Measurements from ENCODE around the gene CAB39L. TPM values are rescaled to one million over a fixed set of nuclear protein-coding genes. Genes with fewer than 3 reads are reported as not detected.

CAB39L gene
- polyA plus RNA-seq, 1 donor (not counting 4 experiments of a cell fraction or from before 2014, with no cell fraction given): 10.1 TPM

DNA sequence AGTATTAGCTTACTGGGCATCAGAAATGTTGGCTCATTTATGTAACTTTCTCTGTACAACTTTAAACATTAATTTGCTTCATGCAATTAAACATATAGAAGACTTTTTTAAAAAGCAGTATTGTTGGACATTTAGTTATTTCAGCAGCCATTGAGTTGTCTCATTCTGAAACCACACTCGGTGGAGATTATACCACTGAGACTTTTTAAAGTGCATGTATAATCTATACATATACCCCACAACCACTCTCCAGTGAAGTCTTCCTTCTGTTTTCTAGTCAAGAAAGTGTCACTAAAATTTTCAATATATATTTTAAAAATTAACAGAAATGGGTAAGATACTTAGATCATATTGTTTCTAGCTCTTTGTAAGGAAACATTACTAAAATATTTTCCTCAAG, 15.7 kb upstream of the CAB39L start:
- H4K20me1 ChIP-seq (ENCODE audit: control insufficient read depth, extremely low read depth, insufficient read depth, low read length): no peaks in the 10 kb centered on the region
- FAIRE-seq (no peak), DNase-seq (ENCODE audit: low read depth, low spot score) (no peak)
- no peaks in the 10 kb centered on the region for H3K79me2 ChIP-seq (ENCODE audit: control insufficient read depth, insufficient read depth, low read length)
- no peaks in the 10 kb centered on the region for H3K27me3 ChIP-seq (ENCODE audit: control insufficient read depth, extremely low read depth, insufficient read depth, low read length)
- H3K9me3 ChIP-seq (ENCODE audit: control insufficient read depth, low read depth, low read length): no peaks in the 10 kb centered on the region
- H3K27ac ChIP-seq (ENCODE audit: control insufficient read depth, insufficient read depth, low read length): no peak overlapping the region
- no peak overlapping the region for H3K4me2 ChIP-seq (ENCODE audit: control insufficient read depth, extremely low read depth, insufficient read depth, low read depth, low read length)
- TF ChIP-seq, protein P1, sequence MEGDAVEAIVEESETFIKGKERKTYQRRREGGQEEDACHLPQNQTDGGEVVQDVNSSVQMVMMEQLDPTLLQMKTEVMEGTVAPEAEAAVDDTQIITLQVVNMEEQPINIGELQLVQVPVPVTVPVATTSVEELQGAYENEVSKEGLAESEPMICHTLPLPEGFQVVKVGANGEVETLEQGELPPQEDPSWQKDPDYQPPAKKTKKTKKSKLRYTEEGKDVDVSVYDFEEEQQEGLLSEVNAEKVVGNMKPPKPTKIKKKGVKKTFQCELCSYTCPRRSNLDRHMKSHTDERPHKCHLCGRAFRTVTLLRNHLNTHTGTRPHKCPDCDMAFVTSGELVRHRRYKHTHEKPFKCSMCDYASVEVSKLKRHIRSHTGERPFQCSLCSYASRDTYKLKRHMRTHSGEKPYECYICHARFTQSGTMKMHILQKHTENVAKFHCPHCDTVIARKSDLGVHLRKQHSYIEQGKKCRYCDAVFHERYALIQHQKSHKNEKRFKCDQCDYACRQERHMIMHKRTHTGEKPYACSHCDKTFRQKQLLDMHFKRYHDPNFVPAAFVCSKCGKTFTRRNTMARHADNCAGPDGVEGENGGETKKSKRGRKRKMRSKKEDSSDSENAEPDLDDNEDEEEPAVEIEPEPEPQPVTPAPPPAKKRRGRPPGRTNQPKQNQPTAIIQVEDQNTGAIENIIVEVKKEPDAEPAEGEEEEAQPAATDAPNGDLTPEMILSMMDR (optimal IDR thresholded peaks at IDR 0.05 in 1 of 3, IDR thresholded peaks at IDR 0.05 in 1 of 3, conservative IDR thresholded peaks at IDR 0.05 in 1 of 3; ENCODE audit: extremely low read depth in 1 of 3, insufficient read depth in 2 of 3, low read length in 3 of 3): no peak
- TF ChIP-seq EZH2 (IDR thresholded peaks at IDR 0.05; ENCODE audit: low read length): no peak
- no peak overlapping the region for H3K4me3 ChIP-seq (ENCODE audit: control insufficient read depth in 2 of 3, extremely low read depth in 1 of 3, insufficient read depth in 2 of 3, low read depth in 1 of 3, low read length in 3 of 3)
- dilution Hi-C loops (cut with MboI; ENCODE audit: extremely low pct_ligation_motif_present, low sequenced_read_pairs): no loop called here
- H3K4me1 ChIP-seq (ENCODE audit: control insufficient read depth, extremely low read depth, insufficient read depth, low read length): no peaks in the 10 kb centered on the region
- H3K9me1 ChIP-seq (ENCODE audit: control insufficient read depth, extremely low read depth, insufficient read depth, low read length): no peaks in the 10 kb centered on the region
- H3K36me3 ChIP-seq (ENCODE audit: control insufficient read depth in 2 of 2, extremely low read depth in 1 of 2, insufficient read depth in 2 of 2, low read length in 2 of 2): peaks cover 0 to 6% of the 10 kb centered on the region in 2 experiments
- H3K9ac ChIP-seq (ENCODE audit: control insufficient read depth, extremely low read depth, insufficient read depth, low read length): no peak overlapping the region
- H2AFZ ChIP-seq (ENCODE audit: control insufficient read depth, low read length): no peak overlapping the region

DNA sequence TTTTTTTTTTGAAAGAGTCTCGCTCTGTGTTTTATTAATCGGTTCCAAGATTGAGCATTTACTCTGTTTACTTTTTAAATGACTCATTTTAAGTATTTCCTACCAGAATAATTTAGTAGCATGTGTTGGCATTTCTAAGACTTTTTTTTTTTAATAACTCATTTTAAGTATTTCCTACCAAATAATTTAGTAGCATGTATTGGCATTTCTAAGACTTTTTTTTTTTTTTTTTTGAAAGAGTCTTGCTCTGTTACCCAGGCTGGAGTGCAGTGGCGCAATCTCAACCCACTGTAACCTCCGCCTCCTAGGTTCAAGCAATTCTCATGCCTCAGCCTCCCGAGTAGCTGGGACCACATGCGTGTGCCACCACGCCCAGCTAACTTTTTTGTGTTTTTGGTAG, 13.4 kb upstream of the CAB39L start:
- Histone ChIP-seq H2AFZ (ENCODE audit: control insufficient read depth, low read length) (no peak overlapping the region), H3K4me3 (ENCODE audit: control insufficient read depth in 2 of 3, extremely low read depth in 1 of 3, insufficient read depth in 2 of 3, low read depth in 1 of 3, low read length in 3 of 3) (no peak overlapping the region), H3K9me1 (ENCODE audit: control insufficient read depth, extremely low read depth, insufficient read depth, low read length) (no peaks in the 10 kb centered on the region), H3K9ac (ENCODE audit: control insufficient read depth, extremely low read depth, insufficient read depth, low read length) (no peak overlapping the region), H3K36me3 (ENCODE audit: control insufficient read depth in 2 of 2, extremely low read depth in 1 of 2, insufficient read depth in 2 of 2, low read length in 2 of 2) (peaks cover 0 to 3% of the 10 kb centered on the region in 2 experiments), H3K79me2 (ENCODE audit: control insufficient read depth, insufficient read depth, low read length) (no peaks in the 10 kb centered on the region), H3K4me1 (ENCODE audit: control insufficient read depth, extremely low read depth, insufficient read depth, low read length) (no peaks in the 10 kb centered on the region), H3K27ac (ENCODE audit: control insufficient read depth, insufficient read depth, low read length) (no peak overlapping the region), H3K4me2 (ENCODE audit: control insufficient read depth, extremely low read depth, insufficient read depth, low read depth, low read length) (no peak overlapping the region), H4K20me1 (ENCODE audit: control insufficient read depth, extremely low read depth, insufficient read depth, low read length) (no peaks in the 10 kb centered on the region), H3K27me3 (ENCODE audit: control insufficient read depth, extremely low read depth, insufficient read depth, low read length) (no peaks in the 10 kb centered on the region), H3K9me3 (ENCODE audit: control insufficient read depth, low read depth, low read length) (no peaks in the 10 kb centered on the region)
- no peak for FAIRE-seq
- dilution Hi-C loops (cut with MboI; ENCODE audit: extremely low pct_ligation_motif_present, low sequenced_read_pairs): no loop called here
- no peak for DNase-seq (ENCODE audit: low read depth, low spot score)
- TF ChIP-seq, protein P1 (optimal IDR thresholded peaks at IDR 0.05 in 1 of 3, IDR thresholded peaks at IDR 0.05 in 1 of 3, conservative IDR thresholded peaks at IDR 0.05 in 1 of 3; ENCODE audit: extremely low read depth in 1 of 3, insufficient read depth in 2 of 3, low read length in 3 of 3): no peak
- TF ChIP-seq EZH2 (IDR thresholded peaks at IDR 0.05; ENCODE audit: low read length): no peak

Data from keratinocyte (primary cell).